Renal pelvis (tissue), 4 donors: ENCODE measurements around the gene APOBEC3G. TPM values are rescaled to one million over a fixed set of nuclear protein-coding genes. Genes with fewer than 3 reads are reported as not detected.

Source experiments
- DNase-seq: peaks from one replicate; pipeline ENCODE4 v3.0.0-alpha.2; 2013
- polyA plus RNA-seq, 3 donors: library from polyadenylated mRNA; unstranded; fragments of 120-200 nt; gene quantifications; one replicate each; pipeline ENCODE4 v1.2.1, GENCODE V29; 2013; ENCODE audit not compliant: insufficient read length in 3 of 3

Gene APOBEC3G
- polyA plus RNA-seq, 3 donors: 6.5 to 11.4 (median 7.6) TPM

DNA sequence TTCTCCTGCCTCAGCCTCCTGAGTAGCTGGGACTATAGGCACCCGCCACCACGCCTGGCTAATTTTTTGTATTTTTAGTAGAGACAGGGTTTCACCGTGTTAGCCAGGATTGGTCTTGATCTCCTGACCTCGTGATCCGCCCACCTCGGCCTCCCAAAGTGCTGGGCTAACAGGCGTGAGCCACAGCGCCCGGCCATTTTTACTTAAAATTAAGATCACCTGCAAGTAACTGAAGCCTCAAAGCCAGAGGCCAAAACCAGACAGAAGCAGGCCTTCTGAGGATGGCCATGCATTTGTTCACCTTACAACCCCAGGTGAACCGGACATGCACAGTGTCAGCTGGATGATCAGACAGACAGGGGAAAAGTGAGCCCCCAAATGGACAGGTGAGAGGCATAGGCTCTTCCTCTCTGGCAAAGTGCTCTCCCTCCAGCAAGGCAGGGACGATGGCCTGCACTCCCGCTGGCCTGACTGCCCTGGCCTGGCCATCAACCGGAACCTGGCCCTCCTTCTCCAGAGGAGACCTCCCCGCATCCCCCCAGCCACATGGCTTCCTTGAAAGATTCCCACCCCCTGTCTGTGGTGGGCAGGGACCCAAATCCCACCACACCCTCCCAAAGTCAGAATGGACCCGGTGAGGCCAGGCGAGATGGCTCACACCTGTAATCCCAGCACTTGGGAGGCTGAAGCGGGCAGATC, 45.8 kb downstream of the APOBEC3G start:
- no peak for DNase-seq

DNA sequence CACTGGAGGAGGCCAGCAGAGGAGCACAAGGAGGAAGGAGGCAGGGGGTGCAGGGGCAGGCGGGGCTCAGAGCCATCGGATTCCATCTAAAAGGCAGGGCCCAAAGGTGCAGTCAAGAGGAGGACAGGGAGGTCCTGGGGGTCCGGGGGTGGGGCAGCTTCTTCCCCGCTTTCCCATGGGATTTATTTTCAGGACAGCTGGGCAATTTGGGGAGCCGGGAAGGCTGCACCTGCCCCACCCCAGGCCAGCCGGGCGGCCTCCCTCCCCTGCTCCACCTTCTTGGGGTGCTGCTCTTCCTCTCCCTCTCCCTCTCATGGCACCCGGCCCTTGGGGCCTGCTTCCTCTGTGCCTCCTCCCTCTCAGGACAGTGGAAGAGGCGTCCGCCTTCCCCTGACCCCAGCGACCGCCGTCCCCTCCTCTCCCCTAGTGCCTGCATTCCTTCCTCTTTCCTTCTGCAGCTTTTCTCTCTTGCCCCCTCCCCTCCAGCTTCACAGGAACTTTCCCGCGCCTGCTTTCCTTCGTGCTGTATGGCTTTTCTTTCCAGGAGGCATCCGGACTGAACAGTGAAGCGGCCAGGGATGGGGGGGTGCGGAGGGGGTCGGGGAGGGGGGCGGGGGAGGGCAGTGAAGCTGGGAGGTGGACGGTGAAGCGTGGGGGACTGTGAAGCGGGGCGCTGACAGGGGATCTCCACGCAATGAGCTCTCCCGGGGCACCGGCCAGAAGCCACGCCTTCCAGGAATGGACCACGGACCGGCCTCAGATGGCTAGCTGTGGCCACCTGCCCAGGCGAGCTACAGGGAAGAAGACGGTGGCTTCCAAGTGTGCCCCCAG, 46.9 kb downstream of the APOBEC3G start:
- no peak for DNase-seq

DNA sequence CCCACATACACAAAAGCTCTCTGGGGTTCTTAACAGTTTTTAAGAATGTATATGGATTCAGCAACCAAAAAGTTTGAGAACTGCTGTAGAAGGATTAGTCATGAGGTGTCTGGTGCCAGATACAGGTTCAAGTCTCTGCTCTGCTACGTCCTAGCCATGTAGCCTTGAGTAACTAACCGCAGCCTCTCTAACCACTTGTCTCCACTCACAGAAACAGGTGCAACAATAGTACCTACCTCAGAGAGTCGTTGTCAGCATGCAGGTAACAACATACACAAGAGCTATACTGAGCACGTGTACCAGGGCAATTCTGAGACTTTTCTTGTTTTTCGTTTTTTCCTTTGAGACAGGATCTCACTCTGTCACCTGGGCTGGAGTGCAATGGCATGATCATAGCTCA, 48.5 kb downstream of the APOBEC3G start:
- no peak for DNase-seq

DNA sequence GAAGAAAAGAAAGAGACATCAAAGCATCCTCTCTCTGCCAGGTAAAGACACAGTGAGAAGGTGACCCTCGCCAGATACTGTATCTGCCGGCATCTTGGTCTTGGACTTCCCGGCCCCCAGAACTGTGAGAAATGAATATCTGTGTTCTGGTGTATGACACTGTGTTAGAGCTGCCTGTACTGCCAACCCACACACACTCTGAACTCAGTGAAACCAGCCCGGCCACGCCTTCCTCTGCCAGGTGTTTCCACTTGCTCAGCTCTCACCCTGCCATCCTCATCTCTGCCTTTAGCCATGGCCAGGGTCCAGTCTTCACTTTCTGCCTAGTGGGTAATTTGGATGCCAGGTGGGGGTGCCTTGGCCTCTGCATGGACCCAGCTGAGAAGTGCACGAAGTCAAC, 51.4 kb downstream of the APOBEC3G start:
- DNase-seq: no peak

DNA sequence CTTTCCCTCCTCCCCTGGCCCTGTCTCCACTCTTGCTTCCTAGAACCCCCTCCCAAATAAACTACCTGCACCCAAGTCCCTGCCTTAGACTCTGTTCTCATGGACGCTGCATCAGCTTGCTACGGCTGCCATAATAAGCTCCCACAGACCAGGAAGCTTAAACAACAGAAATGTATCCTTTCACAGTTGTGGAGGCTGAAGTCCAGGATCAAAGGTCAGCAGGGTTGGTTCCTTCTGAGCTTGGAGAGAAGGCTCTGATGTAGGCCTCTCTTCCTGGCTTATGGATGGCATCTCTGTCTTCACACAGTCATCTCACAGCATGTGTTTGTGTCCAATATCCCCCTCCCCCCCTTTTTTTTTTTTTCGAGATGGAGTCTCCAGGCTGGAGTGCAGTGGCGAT, 52.0 kb downstream of the APOBEC3G start:
- no peak for DNase-seq

DNA sequence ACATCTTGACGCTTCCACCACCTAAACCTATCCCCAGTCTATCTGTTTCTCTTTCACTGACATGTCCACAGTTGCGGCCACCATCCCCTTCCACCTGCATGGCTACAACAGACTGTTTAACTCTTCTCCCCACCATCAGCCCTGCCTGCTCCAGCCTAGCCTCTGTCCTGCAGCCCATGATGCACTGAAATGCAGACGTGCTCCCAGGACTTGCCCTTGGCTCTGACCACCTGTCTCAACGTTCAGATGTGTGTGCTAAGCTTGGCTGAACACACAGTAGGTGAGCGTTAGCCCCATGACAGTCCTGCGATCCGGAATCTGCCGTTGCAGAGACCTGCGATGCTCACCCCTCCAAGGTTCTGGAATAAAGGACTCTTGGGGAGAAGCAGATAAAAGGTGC, 52.7 kb downstream of the APOBEC3G start:
- no peak for DNase-seq

DNA sequence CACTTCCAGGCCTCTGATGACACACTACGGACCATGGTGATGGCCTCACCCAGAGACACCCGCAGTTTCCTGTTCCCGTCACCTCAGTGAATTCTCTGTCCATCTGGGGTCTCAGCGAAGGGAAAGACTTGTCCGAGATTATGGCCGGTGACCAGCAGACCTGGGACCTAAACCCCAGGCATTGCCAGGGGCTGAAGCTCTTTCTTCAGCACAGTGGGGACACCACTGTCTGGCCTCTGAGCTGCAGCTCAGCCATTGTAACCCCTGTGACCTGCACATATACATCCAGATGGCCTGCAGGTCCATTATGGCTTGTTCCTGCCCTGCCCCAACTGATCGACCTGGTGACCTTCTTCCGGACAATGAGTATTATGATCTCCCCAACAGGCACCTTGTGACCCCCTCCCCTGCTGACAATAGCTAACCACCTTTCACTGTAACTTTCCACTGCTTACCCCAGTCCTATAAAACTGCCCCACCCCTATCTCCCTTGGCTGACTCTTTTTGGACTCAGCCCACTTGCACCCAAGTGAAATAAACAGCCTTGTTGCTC, 53.2 kb downstream of the APOBEC3G start:
- DNase-seq: no peak

DNA sequence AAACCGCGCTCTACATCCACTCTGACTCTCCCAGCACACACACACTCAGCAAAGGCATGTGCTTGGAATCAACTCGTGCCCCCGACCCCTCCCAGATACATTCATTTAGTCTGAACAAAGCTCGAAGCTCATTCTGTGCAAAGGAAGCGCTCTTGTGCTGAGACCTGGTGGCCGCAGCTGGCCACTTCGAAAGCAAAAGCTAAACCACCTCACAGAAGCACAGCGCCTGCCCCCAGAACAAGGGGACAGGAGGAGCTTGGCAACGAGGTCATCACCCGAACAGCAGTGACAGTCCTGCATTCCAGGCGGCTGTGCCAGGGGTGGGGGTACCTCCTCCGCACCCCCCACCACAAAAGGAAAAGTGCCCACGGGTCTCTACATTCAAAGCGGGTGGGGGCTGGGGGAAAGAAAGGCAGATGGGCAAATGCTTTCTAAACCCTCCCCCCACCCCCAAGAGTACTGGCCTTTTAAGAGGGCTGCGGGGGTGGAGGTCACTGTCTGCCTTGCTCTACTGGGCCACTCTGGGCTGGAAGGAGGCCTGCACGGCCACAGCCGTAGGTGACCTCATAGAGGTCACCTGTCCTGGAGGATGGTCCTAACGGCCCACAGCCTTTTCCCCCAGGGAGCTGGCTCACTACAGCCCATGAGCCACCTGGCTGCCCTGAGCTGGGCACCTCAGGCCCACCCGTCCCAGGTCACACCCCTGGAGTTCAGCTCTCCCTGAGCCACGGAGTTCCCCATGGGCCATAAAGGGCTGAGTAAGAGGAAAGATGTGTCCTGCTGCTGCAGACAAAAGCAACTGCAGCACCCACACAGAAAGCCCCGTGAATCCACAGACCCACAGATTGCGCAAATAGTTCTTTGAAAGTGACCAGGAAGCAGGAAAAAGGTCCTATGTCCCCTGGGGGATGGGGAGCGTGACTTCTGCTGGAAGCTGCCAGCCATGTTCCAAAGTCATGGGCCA, 54.1 kb downstream of the APOBEC3G start:
- no peak for DNase-seq

DNA sequence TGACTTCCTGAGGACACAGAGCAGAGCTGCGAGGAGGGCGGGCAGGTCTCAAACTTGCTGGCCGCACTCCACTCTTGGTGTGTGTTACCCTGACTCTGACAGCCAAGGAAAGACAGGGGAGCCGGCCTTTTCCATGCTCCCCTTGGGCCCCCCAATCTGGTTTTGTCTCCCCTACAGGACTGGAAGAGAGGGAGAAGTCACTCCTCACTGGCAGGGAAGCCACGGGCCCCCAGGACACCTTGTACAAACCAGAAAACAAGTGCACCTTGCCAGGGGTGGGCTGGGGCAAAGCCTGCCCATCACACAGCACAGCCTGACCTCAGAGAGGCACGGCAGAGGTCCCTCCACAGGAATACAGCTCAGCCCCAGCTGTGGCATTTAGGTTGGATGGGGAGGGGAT, 55.2 kb downstream of the APOBEC3G start:
- no peak for DNase-seq

DNA sequence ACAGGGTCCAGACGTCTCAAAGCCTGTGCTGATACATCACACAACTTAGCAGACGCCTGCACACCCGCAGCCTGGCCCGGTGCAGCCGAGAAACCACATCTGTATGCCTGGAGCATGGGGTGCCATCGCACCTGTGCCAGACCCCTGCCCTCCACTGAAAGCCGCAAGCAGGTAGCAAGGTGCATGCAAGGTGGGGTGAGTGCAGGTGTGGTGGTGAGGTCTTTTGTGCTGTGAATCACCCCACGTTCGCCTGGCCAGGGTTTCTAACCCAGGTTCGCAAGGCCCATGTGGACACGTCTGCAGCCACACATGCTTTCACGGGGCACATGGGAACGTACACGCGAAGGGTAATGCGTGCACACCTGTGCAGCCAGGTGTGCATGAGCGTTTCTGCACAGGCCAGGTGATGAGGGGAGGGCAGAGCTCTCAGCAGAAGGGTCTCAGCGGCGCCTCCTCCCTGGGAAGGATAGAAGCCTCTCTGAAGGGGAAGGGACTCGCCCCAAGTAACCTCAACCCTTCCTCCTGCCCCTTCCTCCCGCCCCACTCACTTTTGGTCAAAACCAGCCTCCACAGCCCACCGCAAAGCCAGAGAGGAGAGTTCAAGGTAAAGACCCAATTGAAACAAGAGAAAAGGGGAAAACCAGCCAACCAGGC, 55.9 kb downstream of the APOBEC3G start:
- DNase-seq: no peak

DNA sequence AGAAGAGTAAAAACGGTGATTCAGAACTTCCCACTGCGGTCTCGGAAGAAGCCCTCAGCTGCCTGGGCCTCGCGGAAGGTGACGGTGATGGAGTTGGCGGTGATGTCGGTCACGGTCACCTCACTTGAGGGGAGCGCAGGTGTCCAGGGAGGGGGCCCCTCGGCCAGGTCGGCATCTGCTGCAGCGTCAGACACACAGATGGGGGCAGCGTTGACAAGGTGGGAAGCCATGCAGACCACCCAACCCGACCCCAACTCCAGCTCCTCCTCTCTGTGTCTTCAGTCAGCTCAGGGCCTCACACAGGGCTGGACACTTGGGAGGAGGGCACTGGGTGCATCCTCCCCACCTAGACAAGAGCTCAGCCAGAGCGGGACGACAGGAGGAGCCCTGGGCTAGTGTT, 56.8 kb downstream of the APOBEC3G start:
- no peak for DNase-seq

DNA sequence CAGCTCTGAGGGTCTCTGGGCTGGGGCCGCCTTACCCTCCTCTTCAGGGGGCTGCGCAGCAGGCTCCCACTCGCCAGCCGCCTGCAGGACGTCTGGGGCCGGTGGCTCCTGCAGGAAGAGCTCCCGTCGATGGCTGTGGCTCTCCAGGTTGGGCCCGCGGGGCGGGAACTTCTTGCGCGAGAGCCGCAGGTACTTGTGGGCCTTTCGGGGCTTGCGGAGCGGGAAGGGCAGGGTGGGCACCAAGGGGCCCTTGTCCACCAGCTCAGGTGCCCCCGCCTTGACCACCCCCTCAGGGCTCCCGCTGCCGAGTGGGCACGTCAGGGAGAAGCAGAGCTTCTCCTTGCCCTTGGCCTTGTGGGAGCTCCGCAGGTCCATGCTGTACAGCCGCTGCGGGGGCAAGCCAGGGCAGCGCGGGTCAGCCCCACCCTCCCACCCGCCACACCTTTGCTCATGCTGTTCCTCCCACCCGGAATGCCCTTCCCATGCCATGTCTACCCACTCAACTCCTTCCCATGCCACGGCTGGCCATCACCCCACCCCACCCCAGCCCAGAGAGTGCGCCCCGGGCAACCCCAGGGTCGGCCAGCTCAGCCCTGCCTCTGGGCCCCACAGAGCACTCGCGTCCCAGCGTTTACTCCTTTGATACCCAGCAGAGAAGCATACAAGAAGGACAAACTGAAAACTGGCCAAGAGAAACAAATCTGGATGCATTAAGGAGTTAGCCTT, 57.5 kb downstream of the APOBEC3G start:
- no peak for DNase-seq

DNA sequence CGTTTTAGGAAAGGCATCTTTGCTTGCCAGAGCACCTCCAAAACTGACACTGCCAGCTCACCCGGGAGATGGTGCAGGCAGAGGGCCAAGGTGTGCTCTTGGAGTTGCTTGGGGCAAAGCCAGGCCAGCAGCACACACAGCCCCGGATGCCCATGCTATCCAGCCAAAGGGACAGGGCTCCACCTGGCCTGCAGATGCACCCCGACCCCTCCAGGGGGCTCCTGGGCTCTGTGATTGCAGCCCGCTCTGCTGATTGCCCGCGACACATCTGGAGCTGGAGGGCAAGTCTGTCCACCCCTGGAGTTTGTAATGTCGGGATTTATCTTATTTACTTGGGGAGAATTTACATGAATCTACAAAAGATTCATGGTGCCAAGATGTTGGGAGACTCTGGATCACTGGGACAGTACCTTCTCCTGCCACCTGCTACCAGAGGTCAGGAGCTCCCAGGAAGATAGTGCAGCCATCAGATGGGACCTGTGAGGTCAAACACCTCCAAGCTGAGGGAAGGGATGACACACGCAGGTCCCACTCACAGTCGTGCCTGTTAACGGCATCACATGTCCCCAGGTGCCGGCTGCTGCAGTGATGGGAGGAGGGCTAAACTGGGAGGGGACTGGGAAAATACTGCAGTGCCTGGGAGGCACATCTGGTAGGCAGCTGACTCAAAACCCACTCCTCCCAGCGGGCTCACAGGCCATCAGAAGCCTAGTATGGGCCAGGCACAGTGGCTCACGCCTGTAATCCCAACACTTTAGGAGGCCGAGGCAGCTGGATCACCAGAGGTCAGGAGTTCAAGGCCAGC, 58.2 kb downstream of the APOBEC3G start:
- no peak for DNase-seq

DNA sequence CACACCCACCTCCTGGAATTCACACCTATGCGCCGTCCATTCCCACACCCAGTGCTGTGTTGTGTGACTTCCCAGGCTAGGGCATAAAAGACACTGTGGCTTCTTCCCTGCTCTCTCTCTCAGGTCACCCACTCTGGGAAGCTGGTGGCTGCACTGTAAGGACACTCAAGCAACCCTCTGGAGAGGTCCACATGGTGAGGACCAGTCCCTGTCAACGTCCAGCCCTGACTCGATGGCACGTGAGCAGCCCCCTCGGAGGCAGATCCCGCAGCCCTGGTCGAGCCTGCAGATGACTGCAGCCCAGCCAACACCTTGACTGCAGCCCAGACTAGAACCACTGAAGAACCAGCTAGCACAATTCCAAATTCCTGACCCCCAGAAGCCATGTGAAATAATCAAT, 59.2 kb downstream of the APOBEC3G start:
- no peak for DNase-seq

Other genes with a start within 250 kb of the APOBEC3G start
- 1 to 10 TPM; 4.1 to 4.9 (median 4.4) TPM for gene NPTXR, start 233.2 kb upstream of the APOBEC3G start, polyA plus RNA-seq
- gene CBX6, start 205.1 kb upstream of the APOBEC3G start, polyA plus RNA-seq: 10 to 100 TPM; 43.7 to 46.4 (median 45.2) TPM
- gene APOBEC3A, start 119.7 kb upstream of the APOBEC3G start, polyA plus RNA-seq: under 1 TPM in 2 of 3 donors, not detected in 1; 0.11 to 0.25 TPM
- 1 to 10 TPM; 3.4 to 6.8 (median 6.7) TPM for gene APOBEC3B, start 94.9 kb upstream of the APOBEC3G start, polyA plus RNA-seq
- gene APOBEC3C, start 63.0 kb upstream of the APOBEC3G start, polyA plus RNA-seq: 10 to 100 TPM in 1 of 3 donors, 1 to 10 TPM in 2; 9.1 to 10.8 (median 9.3) TPM
- gene APOBEC3D, start 56.1 kb upstream of the APOBEC3G start, polyA plus RNA-seq: 1 to 10 TPM in 2 of 3 donors, under 1 TPM in 1; 0.57 to 2.7 (median 1.5) TPM
- gene APOBEC3F, start 36.4 kb upstream of the APOBEC3G start, polyA plus RNA-seq: 1 to 10 TPM; 7.4 to 8.7 (median 8.6) TPM
- gene APOBEC3H, start 20.0 kb downstream of the APOBEC3G start, polyA plus RNA-seq: under 1 TPM in 2 of 3 donors, not detected in 1; 0.09 to 0.36 TPM
- 10 to 100 TPM in 2 of 3 donors, 1 to 10 TPM in 1; 8.0 to 12.8 (median 12.4) TPM for gene CBX7, start 75.4 kb downstream of the APOBEC3G start, polyA plus RNA-seq
- 10 to 100 TPM; 14.6 to 17.9 (median 16.1) TPM for gene PDGFB, start 167.7 kb downstream of the APOBEC3G start, polyA plus RNA-seq
- gene RPL3, start 242.3 kb downstream of the APOBEC3G start, polyA plus RNA-seq: 1,000 to 10,000 TPM; 2,781 to 3,416 (median 3,386) TPM